RWPE1 (cell line): ENCODE results near the gene ATP1A1.

ENCODE experiments used
- CTCF ChIA-PET: fragments of 350-600 bp; sonication (Branson Sonifier 250); formaldehyde crosslinking; extraction: SDS; loops from one replicate; lab custom pipeline; 2021; lab: Yijun Ruan, JAX
- POLR2A ChIA-PET: fragments of 400-600 bp; formaldehyde crosslinking; extraction: SDS; loops from one replicate; lab custom pipeline; 2020; ENCODE audit warnings: antibody characterized with exemption; ENCODE audit not compliant: low non-redundant PET; lab: Yijun Ruan, JAX
- DNase-seq: peaks from one replicate; pipeline ENCODE4 v3.0.0; 2012; ENCODE audit warnings: low spot score
- H3K27ac ChIP-seq: fragments of 450-650 bp; 2 replicates; pipeline ENCODE4 v1.5.1; 2017
- TF ChIP-seq, protein P1 (sequence below): fragments of 450-650 bp; conservative IDR thresholded peaks from 2 replicates; pipeline ENCODE4 v1.5.1; 2017; ENCODE audit warnings: low read depth, mild to moderate bottlenecking

Gene ATP1A1

DNA sequence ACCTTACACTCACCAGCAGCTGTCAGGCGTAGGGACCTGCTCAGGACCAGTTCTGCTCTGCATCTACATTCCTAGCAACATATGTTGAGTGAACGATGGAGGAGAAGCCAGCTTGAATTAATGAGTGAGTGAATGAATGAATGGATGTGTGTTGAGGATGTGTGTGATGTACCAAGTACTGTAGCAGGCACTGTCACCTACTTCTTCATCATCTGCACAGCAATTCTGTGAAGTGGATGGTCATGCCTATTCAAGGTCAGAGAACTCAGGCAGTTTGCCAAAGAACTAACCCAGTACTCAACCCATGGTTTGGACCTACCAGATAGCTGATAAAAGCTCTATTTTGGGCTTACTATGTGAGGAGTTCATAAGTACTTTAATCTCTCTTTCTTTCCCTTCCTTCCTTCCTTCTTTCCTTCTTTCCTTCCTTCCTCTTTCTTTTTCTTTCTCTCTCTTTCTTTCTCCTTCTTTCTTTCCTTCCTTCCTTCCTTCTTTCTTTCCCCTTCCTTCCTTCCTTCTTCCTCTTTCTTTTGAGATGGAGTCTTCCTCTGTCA lies 56.9 kb downstream of the ATP1A1 start:
- TF ChIP-seq, protein P1, sequence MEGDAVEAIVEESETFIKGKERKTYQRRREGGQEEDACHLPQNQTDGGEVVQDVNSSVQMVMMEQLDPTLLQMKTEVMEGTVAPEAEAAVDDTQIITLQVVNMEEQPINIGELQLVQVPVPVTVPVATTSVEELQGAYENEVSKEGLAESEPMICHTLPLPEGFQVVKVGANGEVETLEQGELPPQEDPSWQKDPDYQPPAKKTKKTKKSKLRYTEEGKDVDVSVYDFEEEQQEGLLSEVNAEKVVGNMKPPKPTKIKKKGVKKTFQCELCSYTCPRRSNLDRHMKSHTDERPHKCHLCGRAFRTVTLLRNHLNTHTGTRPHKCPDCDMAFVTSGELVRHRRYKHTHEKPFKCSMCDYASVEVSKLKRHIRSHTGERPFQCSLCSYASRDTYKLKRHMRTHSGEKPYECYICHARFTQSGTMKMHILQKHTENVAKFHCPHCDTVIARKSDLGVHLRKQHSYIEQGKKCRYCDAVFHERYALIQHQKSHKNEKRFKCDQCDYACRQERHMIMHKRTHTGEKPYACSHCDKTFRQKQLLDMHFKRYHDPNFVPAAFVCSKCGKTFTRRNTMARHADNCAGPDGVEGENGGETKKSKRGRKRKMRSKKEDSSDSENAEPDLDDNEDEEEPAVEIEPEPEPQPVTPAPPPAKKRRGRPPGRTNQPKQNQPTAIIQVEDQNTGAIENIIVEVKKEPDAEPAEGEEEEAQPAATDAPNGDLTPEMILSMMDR = no peak
- POLR2A ChIA-PET = no interaction called here
- CTCF ChIA-PET = interaction anchor here (0.6 kb wide), 2 partner anchors 220 to 847 kb away, joined by 3 to 4 read pairs; no protein-coding TSS in a partner anchor
- DNase-seq = no peak
- no peak overlapping the region for H3K27ac ChIP-seq

DNA sequence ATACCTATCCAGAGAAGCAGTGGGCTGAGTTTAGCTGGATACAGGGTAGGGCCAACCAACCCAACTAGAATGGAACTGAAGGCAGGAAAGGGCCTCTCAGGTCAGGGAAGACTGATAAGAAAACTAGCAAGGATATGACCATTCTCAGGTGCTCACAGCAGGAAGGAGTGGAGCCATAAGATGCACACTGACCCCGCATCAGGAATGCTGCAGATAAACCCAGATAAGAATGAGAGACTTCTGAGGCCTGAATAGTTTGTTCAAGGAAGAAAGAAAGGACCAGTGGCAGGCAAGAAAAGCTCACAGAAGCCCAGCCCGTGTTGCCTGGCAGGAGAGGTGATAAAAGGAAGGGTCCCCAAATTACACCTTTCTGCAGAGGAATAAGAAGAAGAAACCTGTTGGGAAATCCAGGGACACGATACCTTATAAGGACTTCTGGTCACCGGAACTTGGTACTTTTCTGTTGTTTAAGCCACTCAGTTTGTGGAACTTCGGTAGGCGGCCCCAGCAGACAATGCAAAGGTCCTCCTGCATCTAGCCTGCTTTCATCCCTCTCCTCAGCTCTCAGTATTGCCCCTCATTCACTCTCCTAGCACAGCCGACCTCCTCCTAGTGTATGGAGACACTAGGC lies 58.9 kb downstream of the ATP1A1 start:
- CTCF ChIA-PET = interaction anchor here (1.0 kb wide), 1 partner anchor 40 kb away, joined by 3 read pairs; no protein-coding TSS in a partner anchor
- H3K27ac ChIP-seq = no peak overlapping the region
- TF ChIP-seq, protein P1 = no peak
- no peak for DNase-seq
- POLR2A ChIA-PET = no interaction called here

DNA sequence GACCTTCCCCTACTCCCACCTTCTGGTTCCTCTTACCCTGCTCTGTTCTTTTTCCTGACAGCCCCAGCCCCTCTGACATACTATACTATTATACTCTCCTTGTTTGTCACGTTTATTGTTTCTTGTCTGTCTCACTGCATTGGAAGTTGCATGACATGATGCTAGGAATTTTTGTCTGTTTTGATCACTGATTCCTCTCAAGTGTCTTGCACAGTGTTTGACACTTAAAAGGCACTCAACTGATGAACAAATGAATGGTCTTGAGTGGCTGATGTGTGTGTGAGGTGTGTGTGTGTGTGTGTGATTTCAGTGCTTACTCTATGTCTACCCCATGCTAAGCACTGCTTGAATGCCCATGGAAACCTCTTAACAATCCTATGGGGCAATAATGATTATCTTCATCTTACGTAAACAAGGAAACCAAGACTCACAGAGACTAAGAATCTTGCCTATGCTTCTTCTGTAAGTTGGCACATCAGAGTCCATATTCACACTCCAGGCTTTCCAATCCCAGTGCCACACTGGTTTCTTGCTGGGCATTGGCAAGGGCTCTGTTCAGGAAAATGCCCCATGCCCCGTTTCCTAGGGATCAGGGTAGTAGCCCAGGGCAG lies 59.7 kb downstream of the ATP1A1 start:
- CTCF ChIA-PET = no interaction called here

DNA sequence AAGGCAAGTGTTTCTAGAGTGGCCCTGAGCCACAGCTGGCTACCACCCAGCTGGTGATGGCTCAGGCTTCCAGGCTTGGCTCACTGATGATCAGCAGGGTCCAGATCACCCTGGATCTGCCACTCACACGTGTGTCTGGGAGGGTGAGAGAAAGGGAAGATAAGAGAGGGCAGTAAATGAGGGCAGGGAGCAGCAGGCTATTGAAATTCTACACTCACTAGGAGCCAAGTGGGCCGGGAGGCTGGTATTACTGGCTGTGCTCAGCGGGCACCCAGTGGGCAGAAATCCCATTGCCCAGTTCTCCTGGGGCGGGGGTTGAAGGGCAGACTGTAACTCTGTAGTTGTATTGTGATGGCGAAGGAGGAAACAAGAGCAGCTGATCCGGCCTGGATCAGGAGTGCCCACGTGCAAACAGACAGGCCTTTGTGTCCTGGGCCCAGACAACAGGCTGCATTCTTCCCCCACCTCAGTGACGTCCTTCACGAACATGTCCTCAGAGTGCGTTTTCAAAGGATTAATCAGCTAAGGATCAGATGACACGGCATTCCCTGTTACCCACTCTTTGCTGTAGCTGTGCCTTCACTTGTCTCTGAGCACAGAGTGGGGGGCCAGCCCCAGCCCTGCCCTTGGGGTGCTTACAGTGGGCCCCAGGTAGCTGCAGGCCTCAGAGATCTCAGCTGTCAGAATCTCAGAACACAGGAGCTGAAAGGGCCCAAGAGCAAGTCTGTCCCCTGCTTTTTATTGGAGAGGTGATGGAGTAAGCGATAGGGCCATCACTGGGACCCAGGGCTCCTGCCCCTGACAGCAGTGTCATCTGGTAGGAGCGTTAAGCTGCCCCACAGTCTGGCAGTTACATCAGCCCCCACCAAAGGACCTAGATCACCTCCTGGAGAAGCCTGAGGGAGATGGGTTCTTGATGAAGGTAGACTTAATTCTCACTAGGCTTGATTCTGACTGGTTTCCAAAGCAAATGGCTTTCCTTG lies 60.5 kb downstream of the ATP1A1 start:
- POLR2A ChIA-PET = no interaction called here

More for the DNA sequence above, 59.7 kb downstream of the ATP1A1 start:
- H3K27ac ChIP-seq = no peak overlapping the region
- POLR2A ChIA-PET = no interaction called here
- TF ChIP-seq, protein P1 = no peak
- DNase-seq = no peak

DNA sequence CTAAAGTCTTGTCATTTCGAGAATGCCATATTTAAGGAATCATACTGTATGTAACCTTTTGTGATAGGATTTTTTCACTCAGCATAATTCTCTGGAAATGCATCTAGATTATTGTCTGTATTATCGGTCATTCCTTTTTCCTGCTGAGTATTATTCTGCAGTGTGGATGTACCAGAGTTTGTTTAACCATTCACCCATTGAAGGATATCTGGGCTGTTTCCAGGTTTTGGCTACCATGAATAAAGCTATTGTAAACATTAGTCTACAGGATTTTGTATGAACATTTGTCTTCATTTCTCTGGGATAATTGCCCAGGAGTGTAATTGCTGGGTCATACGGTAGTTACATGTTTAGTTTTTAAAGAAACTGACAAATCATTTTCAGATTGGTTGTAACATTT lies 61.8 kb downstream of the ATP1A1 start:
- POLR2A ChIA-PET = no interaction called here
- H3K27ac ChIP-seq = no peak overlapping the region
- no peak for DNase-seq
- CTCF ChIA-PET = interaction anchor here (0.7 kb wide), 1 partner anchor 286 kb away, joined by 3 read pairs; no protein-coding TSS in a partner anchor
- TF ChIP-seq, protein P1 = no peak

More for the DNA sequence above, 60.5 kb downstream of the ATP1A1 start:
- no peak overlapping the region for H3K27ac ChIP-seq
- CTCF ChIA-PET = no interaction called here
- TF ChIP-seq, protein P1 = no peak
- no peak for DNase-seq
